Heart left ventricle (tissue), 13 donors: Measurements from ENCODE around the gene FAN1.

Experiments
- POLR2A ChIP-seq, 2 donors: fragments of 450-650 bp; IDR thresholded peaks; one replicate each; pipeline ENCODE4 v1.6.1; 2017; ENCODE audit warnings: antibody characterized with exemption in 2 of 2, mild to moderate bottlenecking in 2 of 2, moderate library complexity in 2 of 2
- TF ChIP-seq, protein P1 (sequence below), 12 donors: fragments of 200-600 bp; sonication (generic) in 4 of 12; IDR thresholded peaks; one replicate each; pipeline versions ENCODE4 v1.5.0 to v1.8.0; 2018 to 2022; ENCODE audit warnings: antibody characterized with exemption in 12 of 12, mild to moderate bottlenecking in 5 of 12
- donor health status: ischemic (EF 13 %, LVEDD 7.1; RV severe dilation, severe dysfunction).
- donor health status: DM: no; HTN: yes; CAD: no.
- donor health status: DM: no; HTN: no; CAD: no.
- donor health status: ischemic (EF 25% LVEDD 6.9; RV normal size, moderate dysfunction).
- donor health status: ischemic (EF 25% LVEDD 5.7; RV mildly dilated, moderate dysfunction).
- donor health status: ischemic (EF 35%, LVEDD 5.7; RV mildly dilated, moderate dysfunction).
- donor health status: nonischemic (EF 11% LVEDD 7.7; RV severe dilation, severe dysfunction).
- donor health status: DM: yes; HTN: yes; CAD: no.
- donor health status: PGD.
- donor health status: ischemic (EF 29% LVEDD 5.4; RV normal size, mild dysfunction).
- donor health status: nonischemic (EF 23%, LVEDD 6.1; RV moderate dilation, normal function).

DNA sequence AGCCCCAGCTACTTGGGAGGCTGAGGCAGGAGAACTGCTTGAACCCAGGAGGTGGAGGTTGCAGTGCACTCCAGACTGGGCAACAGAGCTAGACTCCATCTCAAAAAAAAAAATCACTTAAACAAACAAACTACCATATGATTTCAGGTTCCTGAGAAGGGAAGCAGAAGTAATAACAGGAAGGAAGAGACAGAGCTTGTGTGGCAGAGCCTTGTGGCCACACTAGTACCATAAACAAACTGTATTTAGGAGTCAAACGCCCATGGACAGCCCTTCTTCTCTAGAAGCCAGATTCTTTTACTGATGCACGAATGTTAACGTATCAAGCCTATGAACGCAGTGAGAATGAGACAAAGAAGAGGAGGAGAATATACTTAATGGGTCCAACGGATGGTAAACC lies 75.7 kb downstream of the FAN1 start:
- TF ChIP-seq, protein P1, sequence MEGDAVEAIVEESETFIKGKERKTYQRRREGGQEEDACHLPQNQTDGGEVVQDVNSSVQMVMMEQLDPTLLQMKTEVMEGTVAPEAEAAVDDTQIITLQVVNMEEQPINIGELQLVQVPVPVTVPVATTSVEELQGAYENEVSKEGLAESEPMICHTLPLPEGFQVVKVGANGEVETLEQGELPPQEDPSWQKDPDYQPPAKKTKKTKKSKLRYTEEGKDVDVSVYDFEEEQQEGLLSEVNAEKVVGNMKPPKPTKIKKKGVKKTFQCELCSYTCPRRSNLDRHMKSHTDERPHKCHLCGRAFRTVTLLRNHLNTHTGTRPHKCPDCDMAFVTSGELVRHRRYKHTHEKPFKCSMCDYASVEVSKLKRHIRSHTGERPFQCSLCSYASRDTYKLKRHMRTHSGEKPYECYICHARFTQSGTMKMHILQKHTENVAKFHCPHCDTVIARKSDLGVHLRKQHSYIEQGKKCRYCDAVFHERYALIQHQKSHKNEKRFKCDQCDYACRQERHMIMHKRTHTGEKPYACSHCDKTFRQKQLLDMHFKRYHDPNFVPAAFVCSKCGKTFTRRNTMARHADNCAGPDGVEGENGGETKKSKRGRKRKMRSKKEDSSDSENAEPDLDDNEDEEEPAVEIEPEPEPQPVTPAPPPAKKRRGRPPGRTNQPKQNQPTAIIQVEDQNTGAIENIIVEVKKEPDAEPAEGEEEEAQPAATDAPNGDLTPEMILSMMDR (IDR thresholded peaks at IDR 0.05), result no peak
- TF ChIP-seq POLR2A (IDR thresholded peaks at IDR 0.05), result no peak
